Measurements from ENCODE around the gene DNAJC10. TPM values are rescaled to one million over a fixed set of nuclear protein-coding genes. Genes with fewer than 3 reads are reported as not detected.

DNAJC10 gene
- total RNA-seq: 104 and 116 TPM in 2 replicates

GRCh38 chr2:182715892-182716649 is at the start of gene DNAJC10:
Gene DNAJC10 (plus strand): TSS chr2:182716257. CDS start chr2:182718087, 1,830 bp downstream.
- H3K4me3 ChIP-seq (ENCODE audit: low read depth, low read length): peak within 1 kb of the TSS; percentile 98
- no peak for TF ChIP-seq CTCF (IDR thresholded peaks at IDR 0.05; ENCODE audit: insufficient read depth, low read depth, low read length)
- DNase-seq (ENCODE audit: low read depth): peak; percentile 92

- TF ChIP-seq CTCF (IDR thresholded peaks at IDR 0.05; ENCODE audit: insufficient read depth, low read depth, low read length): peak; percentile 59
- DNase-seq (ENCODE audit: low read depth): peak; percentile 40
- no peak overlapping the region for H3K4me3 ChIP-seq (ENCODE audit: low read depth, low read length)
Observed at GRCh38 chr2:182666674-182667314, 49.3 kb upstream of the DNAJC10 start.

- no peak overlapping the region for H3K4me3 ChIP-seq (ENCODE audit: low read depth, low read length)
- DNase-seq (ENCODE audit: low read depth): no peak
- no peak for TF ChIP-seq CTCF (IDR thresholded peaks at IDR 0.05; ENCODE audit: insufficient read depth, low read depth, low read length)
Observed at GRCh38 chr2:182667315-182667695, 48.8 kb upstream of the DNAJC10 start.

GRCh38 chr2:182668671-182669070 is 47.4 kb upstream of the DNAJC10 start:
- TF ChIP-seq CTCF (IDR thresholded peaks at IDR 0.05; ENCODE audit: insufficient read depth, low read depth, low read length): no peak
- no peak for DNase-seq (ENCODE audit: low read depth)
- no peak overlapping the region for H3K4me3 ChIP-seq (ENCODE audit: low read depth, low read length)

- DNase-seq (ENCODE audit: low read depth): peak; percentile 58
- H3K4me3 ChIP-seq (ENCODE audit: low read depth, low read length): no peak overlapping the region
- no peak for TF ChIP-seq CTCF (IDR thresholded peaks at IDR 0.05; ENCODE audit: insufficient read depth, low read depth, low read length)
Observed at GRCh38 chr2:182672466-182673165, 43.4 kb upstream of the DNAJC10 start.

- no peak for DNase-seq (ENCODE audit: low read depth)
- no peak for TF ChIP-seq CTCF (IDR thresholded peaks at IDR 0.05; ENCODE audit: insufficient read depth, low read depth, low read length)
- H3K4me3 ChIP-seq (ENCODE audit: low read depth, low read length): no peak overlapping the region
Observed at GRCh38 chr2:182680837-182681236, 35.2 kb upstream of the DNAJC10 start.

All from fibroblast of villous mesenchyme (primary cell).